Measurements from ENCODE around the gene RASGRP4.

GRCh38 chr19:38404858-38405257 lies 21.2 kb downstream of the RASGRP4 start:
- no peak for TF ChIP-seq GATA3 (IDR thresholded peaks at IDR 0.05; ENCODE audit: low read depth, low read length)
- no peak for TF ChIP-seq GATA2 (IDR thresholded peaks at IDR 0.05; ENCODE audit: low read depth, low read length)
